Measurements from ENCODE around the gene TICAM2.

The TICAM2 gene

DNA sequence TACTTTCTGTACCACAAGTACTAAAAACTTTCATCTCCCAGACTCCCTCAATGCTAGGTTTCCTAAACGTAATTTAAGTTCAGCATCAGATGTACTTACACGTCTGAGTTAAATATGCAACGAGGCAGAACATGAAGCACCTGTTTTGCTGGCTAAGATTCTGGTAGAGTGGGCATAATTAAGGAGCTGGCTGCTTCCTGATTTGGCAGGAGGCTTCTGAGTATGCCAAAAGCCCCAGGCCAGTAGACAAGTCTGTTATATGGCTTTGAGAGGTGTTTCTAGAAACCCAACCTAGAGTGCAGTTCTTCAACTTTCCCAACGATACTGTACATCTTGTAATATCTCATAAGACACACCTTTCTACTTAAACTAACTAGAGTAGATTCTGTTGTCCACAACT lies 13.6 kb downstream of the TICAM2 start:
- TF ChIP-seq, protein P1, sequence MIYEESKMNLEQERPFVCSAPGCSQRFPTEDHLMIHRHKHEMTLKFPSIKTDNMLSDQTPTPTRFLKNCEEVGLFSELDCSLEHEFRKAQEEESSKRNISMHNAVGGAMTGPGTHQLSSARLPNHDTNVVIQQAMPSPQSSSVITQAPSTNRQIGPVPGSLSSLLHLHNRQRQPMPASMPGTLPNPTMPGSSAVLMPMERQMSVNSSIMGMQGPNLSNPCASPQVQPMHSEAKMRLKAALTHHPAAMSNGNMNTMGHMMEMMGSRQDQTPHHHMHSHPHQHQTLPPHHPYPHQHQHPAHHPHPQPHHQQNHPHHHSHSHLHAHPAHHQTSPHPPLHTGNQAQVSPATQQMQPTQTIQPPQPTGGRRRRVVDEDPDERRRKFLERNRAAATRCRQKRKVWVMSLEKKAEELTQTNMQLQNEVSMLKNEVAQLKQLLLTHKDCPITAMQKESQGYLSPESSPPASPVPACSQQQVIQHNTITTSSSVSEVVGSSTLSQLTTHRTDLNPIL (CRISPR knock-in tag; IDR thresholded peaks at IDR 0.05; ENCODE audit: low read depth): no peak
- TF ChIP-seq ZC3H10 (CRISPR knock-in tag; IDR thresholded peaks at IDR 0.05) (no peak), ISL1 (CRISPR knock-in tag; IDR thresholded peaks at IDR 0.05) (no peak), ZNF70 (CRISPR knock-in tag; IDR thresholded peaks at IDR 0.05) (no peak), OSR1 (CRISPR knock-in tag; IDR thresholded peaks at IDR 0.05) (no peak), BACH2 (CRISPR knock-in tag; IDR thresholded peaks at IDR 0.05; ENCODE audit: borderline replicate concordance) (no peak), ZFP30 (CRISPR knock-in tag; IDR thresholded peaks at IDR 0.05) (no peak), ZFP3 (CRISPR knock-in tag; IDR thresholded peaks at IDR 0.05) (no peak), GLIS3 (CRISPR knock-in tag; IDR thresholded peaks at IDR 0.05) (no peak), ZNF565 (CRISPR knock-in tag; conservative IDR thresholded peaks at IDR 0.05; ENCODE audit: low read depth) (no peak), PPARA (CRISPR knock-in tag; IDR thresholded peaks at IDR 0.05; ENCODE audit: borderline replicate concordance) (no peak), RARB (CRISPR knock-in tag; IDR thresholded peaks at IDR 0.05) (no peak), CSDC2 (CRISPR knock-in tag; IDR thresholded peaks at IDR 0.05) (no peak), TOX (CRISPR knock-in tag; IDR thresholded peaks at IDR 0.05; ENCODE audit: borderline replicate concordance) (no peak), ESRRG (CRISPR knock-in tag; IDR thresholded peaks at IDR 0.05) (no peak)
- TF ChIP-seq, protein P2, sequence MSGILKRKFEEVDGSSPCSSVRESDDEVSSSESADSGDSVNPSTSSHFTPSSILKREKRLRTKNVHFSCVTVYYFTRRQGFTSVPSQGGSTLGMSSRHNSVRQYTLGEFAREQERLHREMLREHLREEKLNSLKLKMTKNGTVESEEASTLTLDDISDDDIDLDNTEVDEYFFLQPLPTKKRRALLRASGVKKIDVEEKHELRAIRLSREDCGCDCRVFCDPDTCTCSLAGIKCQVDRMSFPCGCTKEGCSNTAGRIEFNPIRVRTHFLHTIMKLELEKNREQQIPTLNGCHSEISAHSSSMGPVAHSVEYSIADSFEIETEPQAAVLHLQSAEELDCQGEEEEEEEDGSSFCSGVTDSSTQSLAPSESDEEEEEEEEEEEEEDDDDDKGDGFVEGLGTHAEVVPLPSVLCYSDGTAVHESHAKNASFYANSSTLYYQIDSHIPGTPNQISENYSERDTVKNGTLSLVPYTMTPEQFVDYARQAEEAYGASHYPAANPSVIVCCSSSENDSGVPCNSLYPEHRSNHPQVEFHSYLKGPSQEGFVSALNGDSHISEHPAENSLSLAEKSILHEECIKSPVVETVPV (CRISPR knock-in tag; IDR thresholded peaks at IDR 0.05): no peak
- TF ChIP-seq, protein P3, sequence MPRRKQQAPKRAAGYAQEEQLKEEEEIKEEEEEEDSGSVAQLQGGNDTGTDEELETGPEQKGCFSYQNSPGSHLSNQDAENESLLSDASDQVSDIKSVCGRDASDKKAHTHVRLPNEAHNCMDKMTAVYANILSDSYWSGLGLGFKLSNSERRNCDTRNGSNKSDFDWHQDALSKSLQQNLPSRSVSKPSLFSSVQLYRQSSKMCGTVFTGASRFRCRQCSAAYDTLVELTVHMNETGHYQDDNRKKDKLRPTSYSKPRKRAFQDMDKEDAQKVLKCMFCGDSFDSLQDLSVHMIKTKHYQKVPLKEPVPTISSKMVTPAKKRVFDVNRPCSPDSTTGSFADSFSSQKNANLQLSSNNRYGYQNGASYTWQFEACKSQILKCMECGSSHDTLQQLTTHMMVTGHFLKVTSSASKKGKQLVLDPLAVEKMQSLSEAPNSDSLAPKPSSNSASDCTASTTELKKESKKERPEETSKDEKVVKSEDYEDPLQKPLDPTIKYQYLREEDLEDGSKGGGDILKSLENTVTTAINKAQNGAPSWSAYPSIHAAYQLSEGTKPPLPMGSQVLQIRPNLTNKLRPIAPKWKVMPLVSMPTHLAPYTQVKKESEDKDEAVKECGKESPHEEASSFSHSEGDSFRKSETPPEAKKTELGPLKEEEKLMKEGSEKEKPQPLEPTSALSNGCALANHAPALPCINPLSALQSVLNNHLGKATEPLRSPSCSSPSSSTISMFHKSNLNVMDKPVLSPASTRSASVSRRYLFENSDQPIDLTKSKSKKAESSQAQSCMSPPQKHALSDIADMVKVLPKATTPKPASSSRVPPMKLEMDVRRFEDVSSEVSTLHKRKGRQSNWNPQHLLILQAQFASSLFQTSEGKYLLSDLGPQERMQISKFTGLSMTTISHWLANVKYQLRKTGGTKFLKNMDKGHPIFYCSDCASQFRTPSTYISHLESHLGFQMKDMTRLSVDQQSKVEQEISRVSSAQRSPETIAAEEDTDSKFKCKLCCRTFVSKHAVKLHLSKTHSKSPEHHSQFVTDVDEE (CRISPR knock-in tag; IDR thresholded peaks at IDR 0.05): no peak
- TF ChIP-seq, protein P4, sequence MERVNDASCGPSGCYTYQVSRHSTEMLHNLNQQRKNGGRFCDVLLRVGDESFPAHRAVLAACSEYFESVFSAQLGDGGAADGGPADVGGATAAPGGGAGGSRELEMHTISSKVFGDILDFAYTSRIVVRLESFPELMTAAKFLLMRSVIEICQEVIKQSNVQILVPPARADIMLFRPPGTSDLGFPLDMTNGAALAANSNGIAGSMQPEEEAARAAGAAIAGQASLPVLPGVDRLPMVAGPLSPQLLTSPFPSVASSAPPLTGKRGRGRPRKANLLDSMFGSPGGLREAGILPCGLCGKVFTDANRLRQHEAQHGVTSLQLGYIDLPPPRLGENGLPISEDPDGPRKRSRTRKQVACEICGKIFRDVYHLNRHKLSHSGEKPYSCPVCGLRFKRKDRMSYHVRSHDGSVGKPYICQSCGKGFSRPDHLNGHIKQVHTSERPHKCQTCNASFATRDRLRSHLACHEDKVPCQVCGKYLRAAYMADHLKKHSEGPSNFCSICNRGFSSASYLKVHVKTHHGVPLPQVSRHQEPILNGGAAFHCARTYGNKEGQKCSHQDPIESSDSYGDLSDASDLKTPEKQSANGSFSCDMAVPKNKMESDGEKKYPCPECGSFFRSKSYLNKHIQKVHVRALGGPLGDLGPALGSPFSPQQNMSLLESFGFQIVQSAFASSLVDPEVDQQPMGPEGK (CRISPR knock-in tag; IDR thresholded peaks at IDR 0.05; ENCODE audit: borderline replicate concordance): no peak
- no peak for ATAC-seq

DNA sequence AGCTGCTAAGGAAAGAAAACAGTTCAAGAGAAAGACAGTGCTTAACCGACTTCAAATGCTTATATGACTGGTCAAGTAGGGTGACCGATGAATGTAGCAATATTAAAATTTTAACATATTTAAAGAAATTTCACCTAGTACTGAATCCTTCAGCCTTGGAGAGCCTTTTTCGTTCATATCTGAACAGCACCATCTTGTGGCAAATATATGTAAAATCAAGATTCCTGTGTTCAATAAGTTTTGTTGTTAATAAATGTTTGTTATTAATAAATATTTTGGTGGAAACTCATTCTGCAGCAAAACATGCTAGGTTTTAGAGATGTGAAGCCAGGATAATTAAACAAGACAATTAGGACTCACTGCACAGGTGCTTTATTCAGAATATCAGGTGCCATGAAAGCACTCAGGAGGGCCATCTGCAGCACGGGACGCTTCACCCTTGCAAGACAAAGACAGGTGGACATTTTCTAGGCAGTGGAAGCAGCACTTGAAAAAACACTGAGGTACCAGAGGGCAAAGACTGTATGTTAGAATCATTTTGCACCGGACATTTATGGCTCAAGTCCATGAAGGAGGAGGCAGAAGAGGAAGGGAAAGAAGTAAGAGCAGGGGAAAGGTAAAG lies 15.6 kb downstream of the TICAM2 start:
- TF ChIP-seq, protein P4 (CRISPR knock-in tag; IDR thresholded peaks at IDR 0.05; ENCODE audit: borderline replicate concordance): no peak
- TF ChIP-seq ISL1 (CRISPR knock-in tag; IDR thresholded peaks at IDR 0.05): no peak
- TF ChIP-seq ZFP3 (CRISPR knock-in tag; IDR thresholded peaks at IDR 0.05): no peak
- TF ChIP-seq, protein P1 (CRISPR knock-in tag; IDR thresholded peaks at IDR 0.05; ENCODE audit: low read depth): no peak
- no peak for TF ChIP-seq TOX (CRISPR knock-in tag; IDR thresholded peaks at IDR 0.05; ENCODE audit: borderline replicate concordance)
- no peak for TF ChIP-seq TCF4 (CRISPR knock-in tag; IDR thresholded peaks at IDR 0.05; ENCODE audit: borderline replicate concordance)
- no peak for TF ChIP-seq ZNF70 (CRISPR knock-in tag; IDR thresholded peaks at IDR 0.05)
- no peak for TF ChIP-seq ARNTL (CRISPR knock-in tag; IDR thresholded peaks at IDR 0.05; ENCODE audit: borderline replicate concordance, low read depth)
- no peak for TF ChIP-seq BACH2 (CRISPR knock-in tag; IDR thresholded peaks at IDR 0.05; ENCODE audit: borderline replicate concordance)
- TF ChIP-seq, protein P3 (CRISPR knock-in tag; IDR thresholded peaks at IDR 0.05): no peak
- TF ChIP-seq SNAI2 (CRISPR knock-in tag; IDR thresholded peaks at IDR 0.05): no peak
- no peak for TF ChIP-seq ZFP30 (CRISPR knock-in tag; IDR thresholded peaks at IDR 0.05)
- TF ChIP-seq RARB (CRISPR knock-in tag; IDR thresholded peaks at IDR 0.05): no peak
- peak; percentile 62 for ATAC-seq

Data from SK-N-SH treated with all-trans-retinoic acid at 6 μM for 48 hours (cell line).